Kidney glomerular epithelial cell (primary cell): ENCODE measurements around the gene L3MBTL4.

Source experiments
- DNase-seq: peaks from one replicate; lab custom pipeline; 2025; lab: John Stamatoyannopoulos, UW

L3MBTL4 gene

GRCh38 chr18:6363216-6363615, 51.5 kb downstream of the L3MBTL4 start:
- DNase-seq = no peak

- no peak for DNase-seq
Measured at GRCh38 chr18:6362559-6363129, 52.1 kb downstream of the L3MBTL4 start.

GRCh38 chr18:6357668-6358067, 57.0 kb downstream of the L3MBTL4 start:
- DNase-seq = no peak

- DNase-seq = peak; percentile 56
Measured at GRCh38 chr18:6355789-6356589, 58.7 kb downstream of the L3MBTL4 start.

GRCh38 chr18:6352275-6352674, 62.4 kb downstream of the L3MBTL4 start:
- DNase-seq = no peak

GRCh38 chr18:6342990-6343389, 71.7 kb downstream of the L3MBTL4 start:
- no peak for DNase-seq

GRCh38 chr18:6341709-6342108, 73.0 kb downstream of the L3MBTL4 start:
- no peak for DNase-seq

- no peak for DNase-seq
Measured at GRCh38 chr18:6341303-6341702, 73.4 kb downstream of the L3MBTL4 start.

- DNase-seq = no peak
Measured at GRCh38 chr18:6340121-6340520, 74.6 kb downstream of the L3MBTL4 start.

- DNase-seq = no peak
Measured at GRCh38 chr18:6336239-6336638, 78.5 kb downstream of the L3MBTL4 start.

GRCh38 chr18:6333981-6334380, 80.7 kb downstream of the L3MBTL4 start:
- DNase-seq = no peak

GRCh38 chr18:6331872-6332271, 82.8 kb downstream of the L3MBTL4 start:
- no peak for DNase-seq

- no peak for DNase-seq
Measured at GRCh38 chr18:6330786-6331185, 83.9 kb downstream of the L3MBTL4 start.

- no peak for DNase-seq
Measured at GRCh38 chr18:6328621-6329010, 86.1 kb downstream of the L3MBTL4 start.

- DNase-seq = no peak
Measured at GRCh38 chr18:6327895-6328620, 86.7 kb downstream of the L3MBTL4 start.

- DNase-seq = no peak
Measured at GRCh38 chr18:6327485-6327884, 87.2 kb downstream of the L3MBTL4 start.

- DNase-seq = no peak
Measured at GRCh38 chr18:6326566-6326965, 88.1 kb downstream of the L3MBTL4 start.

- DNase-seq = no peak
Measured at GRCh38 chr18:6323319-6323889, 91.3 kb downstream of the L3MBTL4 start.

GRCh38 chr18:6315517-6316331, 99.0 kb downstream of the L3MBTL4 start:
- no peak for DNase-seq

- no peak for DNase-seq
Measured at GRCh38 chr18:6313415-6313814, 101.3 kb downstream of the L3MBTL4 start.

GRCh38 chr18:6311456-6312215, 103.1 kb downstream of the L3MBTL4 start:
- no peak for DNase-seq
